Posterior vena cava (tissue), 2 donors: ENCODE measurements around the gene DNAH1. TPM values are rescaled to one million over a fixed set of nuclear protein-coding genes. Genes with fewer than 3 reads are reported as not detected.
"Not testable (repeated sequence)": the region's sequence is repeated elsewhere in the genome, so short reads cannot be mapped to it uniquely, and the experiment has no call there.

Experiments
- DNase-seq: peaks from one replicate; pipeline ENCODE4 v3.0.0-alpha.2; 2020; ENCODE audit warnings: low spot score
- intact Hi-C, 2 donors: fragments of 100-400 bp; cut with DNase I; formaldehyde crosslinking; loops; one replicate each; pipeline versions ENCODE4 v1.14.1 to v1.14.2; 2022 to 2023
- total RNA-seq, 2 donors: library from RNA; stranded (reverse); fragmentation: NEBNext Ultra II Directional; extraction: Animal tissue kit (Norgen Biotek cat#: 25700); gene quantifications; one replicate each; pipeline ENCODE4 v1.2.1, GENCODE V29; 2021
- donor health status: DM: yes; HTN: yes; CAD: no.
- donor health status: DM: yes; HTN: yes; CAD: no.

DNAH1 gene
- total RNA-seq, 2 donors from 2014 or later: 7.2 to 9.4 TPM

GRCh38 chr3:52327486-52328290 is 11.6 kb downstream of the DNAH1 start:
- intact Hi-C loops: no loop called here
- DNase-seq: peak; percentile 74

- peak; percentile 64 for DNase-seq
- intact Hi-C loops: no loop called here
These were observed 12.5 kb downstream of the DNAH1 start for GRCh38 chr3:52328536-52329080.

GRCh38 chr3:52330194-52330805 is 14.2 kb downstream of the DNAH1 start:
- peak; percentile 24 for DNase-seq
- intact Hi-C loops: loop anchor here in 1 of 2 donors (5.0 kb wide), 1 partner anchor 108 kb away; no protein-coding TSS in a partner anchor

- DNase-seq: peak; percentile 68
- intact Hi-C loops: loop anchor here in 1 of 2 donors (5.0 kb wide), 1 partner anchor 109 kb away; no protein-coding TSS in a partner anchor
These were observed 15.0 kb downstream of the DNAH1 start for GRCh38 chr3:52331091-52331490.

- intact Hi-C loops: loop anchor here in 1 of 2 donors (5.0 kb wide), 1 partner anchor 110 kb away; no protein-coding TSS in a partner anchor
- DNase-seq: peak; percentile 63
These were observed 15.8 kb downstream of the DNAH1 start for GRCh38 chr3:52331906-52332305.

- intact Hi-C loops: loop anchor here in 1 of 2 donors (5.0 kb wide), 1 partner anchor 112 kb away; no protein-coding TSS in a partner anchor
These were observed 17.9 kb downstream of the DNAH1 start for GRCh38 chr3:52333869-52334557.

GRCh38 chr3:52338131-52338530 is 22.0 kb downstream of the DNAH1 start:
- intact Hi-C loops: not testable (repeated sequence)
- peak; percentile 14 for DNase-seq

More at GRCh38 chr3:52333869-52334557, 17.9 kb downstream of the DNAH1 start:
- DNase-seq: peak; percentile 30

- DNase-seq: peak; percentile 2
- intact Hi-C loops: loop anchor here (1.0 to 5.0 kb wide), 2 partner anchors 40 to 112 kb away; partner anchors contain the start of gene TLR9 (in 1 of the 2)
These were observed 23.5 kb downstream of the DNAH1 start for GRCh38 chr3:52339612-52340011.

- intact Hi-C loops: loop anchor here in 1 of 2 donors (5.0 kb wide), 1 partner anchor 114 kb away; the partner anchor contains the start of gene TLR9
- peak; percentile 7 for DNase-seq
These were observed 25.0 kb downstream of the DNAH1 start for GRCh38 chr3:52341123-52341522.

GRCh38 chr3:52343946-52344600 is 28.0 kb downstream of the DNAH1 start:
- DNase-seq: peak; percentile 58
- intact Hi-C loops: loop anchor here in 1 of 2 donors (5.0 kb wide), 1 partner anchor 117 kb away; the partner anchor contains the start of gene TLR9

GRCh38 chr3:52345521-52346109 is 29.5 kb downstream of the DNAH1 start:
- intact Hi-C loops: loop anchor here in 1 of 2 donors (5.0 kb wide), 1 partner anchor 123 kb away; no protein-coding TSS in a partner anchor
- no peak for DNase-seq

- peak; percentile 80 for DNase-seq
- intact Hi-C loops: loop anchor here in 1 of 2 donors (5.0 kb wide), 1 partner anchor 125 kb away; no protein-coding TSS in a partner anchor
These were observed 30.8 kb downstream of the DNAH1 start for GRCh38 chr3:52346623-52347530.

GRCh38 chr3:52347716-52348635 is 31.9 kb downstream of the DNAH1 start:
- DNase-seq: peak; percentile 41
- intact Hi-C loops: loop anchor here in 1 of 2 donors (5.0 kb wide), 1 partner anchor 126 kb away; no protein-coding TSS in a partner anchor

- intact Hi-C loops: loop anchor here in 1 of 2 donors (5.0 kb wide), 1 partner anchor 127 kb away; no protein-coding TSS in a partner anchor
- peak; percentile 70 for DNase-seq
These were observed 33.0 kb downstream of the DNAH1 start for GRCh38 chr3:52349131-52349530.

- intact Hi-C loops: loop anchor here in 1 of 2 donors (5.0 kb wide), 1 partner anchor 128 kb away; no protein-coding TSS in a partner anchor
- peak; percentile 80 for DNase-seq
These were observed 33.7 kb downstream of the DNAH1 start for GRCh38 chr3:52349611-52350395.
